SK-N-SH (cell line): ENCODE results near the gene DVL3. TPM values are rescaled to one million over a fixed set of nuclear protein-coding genes. Genes with fewer than 3 reads are reported as not detected.

Experiments
- CTCF ChIA-PET: fragments of 300-600, 350-600 bp; formaldehyde crosslinking; extraction: SDS; loops from one replicate; lab custom pipeline; 2021; lab: Yijun Ruan, JAX
- POLR2A ChIA-PET: fragments of 350-600 bp; sonication (Branson Sonifier 250); formaldehyde crosslinking; extraction: SDS; loops from one replicate; lab custom pipeline; 2020; ENCODE audit warnings: antibody characterized with exemption, inconsistent platforms; lab: Yijun Ruan, JAX
- DNase-seq: peaks from one replicate; pipeline ENCODE4 v3.0.0; 2012
- H2AFZ ChIP-seq: fragments of 200-600 bp; sonication (generic); 2 replicates; pipeline ENCODE4 v1.8.1; 2016; ENCODE audit warnings: antibody characterized with exemption, mild to moderate bottlenecking, low read depth
- H3F3A ChIP-seq: fragments of 200-600 bp; sonication (generic); replicated peaks from 2 replicates; pipeline ENCODE3; 2016; ENCODE audit warnings: antibody characterized with exemption, mild to moderate bottlenecking; ENCODE audit not compliant: insufficient read depth
- H3K27ac ChIP-seq, 2 experiments: fragments of 200-500 bp in 1 of 2; fragments of 200-600 bp in 1 of 2; sonication (Bioruptor generic) in 1 of 2; sonication (generic), shearing (Covaris generic) in 1 of 2; 2 replicates each; pipeline versions ENCODE4 v1.5.1 to v1.6.1; 2014 to 2016; ENCODE audit warnings: low read depth in 2 of 2, inconsistent platforms in 1 of 2, low read length in 1 of 2, mild to moderate bottlenecking in 1 of 2, mixed read lengths in 1 of 2
- H3K27me3 ChIP-seq: fragments of 200-600 bp; sonication (generic), shearing (Covaris generic); 2 replicates; pipeline ENCODE4 v1.6.1; 2016; ENCODE audit warnings: mixed run types; ENCODE audit not compliant: insufficient read depth
- H3K36me3 ChIP-seq, 2 experiments: fragments of 200-500 bp in 1 of 2; fragments of 200-600 bp in 1 of 2; sonication (Bioruptor generic) in 1 of 2; sonication (generic) in 1 of 2; replicated peaks in 1 of 2; 2 replicates each; pipeline versions ENCODE3 to v1.5.1; 2014 to 2016; ENCODE audit warnings: low read length in 1 of 2, mild to moderate bottlenecking in 1 of 2; ENCODE audit not compliant: insufficient read depth in 2 of 2, control insufficient read depth in 1 of 2
- H3K4me1 ChIP-seq, 2 experiments: fragments of 200-500 bp in 1 of 2; fragments of 200-600 bp in 1 of 2; sonication (Bioruptor generic) in 1 of 2; sonication (generic), shearing (Covaris generic) in 1 of 2; 2 replicates each; pipeline versions ENCODE4 v1.5.1 to v1.6.1; 2014 to 2016; ENCODE audit warnings: low read depth in 1 of 2, low read length in 1 of 2, mixed run types in 1 of 2; ENCODE audit not compliant: insufficient read depth in 2 of 2, control insufficient read depth in 1 of 2
- H3K4me2 ChIP-seq: fragments of 200-600 bp; sonication (generic), shearing (Covaris generic); 2 replicates; pipeline ENCODE4 v1.6.1; 2017; ENCODE audit warnings: mixed run types
- H3K4me3 ChIP-seq, 2 experiments: fragments of 200-500 bp in 1 of 2; fragments of 200-600 bp in 1 of 2; sonication (Bioruptor generic) in 1 of 2; sonication (generic), shearing (Covaris generic) in 1 of 2; 2 replicates each; pipeline versions ENCODE4 v1.5.1 to v1.8.1; 2014 to 2016; ENCODE audit warnings: low read depth in 2 of 2, inconsistent platforms in 1 of 2, low read length in 1 of 2, mild to moderate bottlenecking in 1 of 2, mixed read lengths in 1 of 2, moderate library complexity in 1 of 2
- H3K79me2 ChIP-seq: fragments of 200-600 bp; sonication (generic); 2 replicates; pipeline ENCODE4 v1.8.1; 2017; ENCODE audit warnings: mild to moderate bottlenecking; ENCODE audit not compliant: insufficient read depth
- H3K9ac ChIP-seq: fragments of 200-600 bp; sonication (generic); 2 replicates; pipeline ENCODE4 v1.6.1; 2017; ENCODE audit warnings: mixed run types
- H3K9me2 ChIP-seq: fragments of 200-600 bp; sonication (generic); 2 replicates; pipeline ENCODE4 v1.6.1; 2017; ENCODE audit warnings: mixed run types
- H3K9me3 ChIP-seq: fragments of 200-600 bp; sonication (generic); 2 replicates; pipeline ENCODE4 v1.6.1; 2017; ENCODE audit warnings: mixed run types, mild to moderate bottlenecking, moderate library complexity
- H4K20me1 ChIP-seq: fragments of 200-600 bp; sonication (generic); 2 replicates; pipeline ENCODE4 v1.6.1; 2017; ENCODE audit warnings: mild to moderate bottlenecking, mixed run types; ENCODE audit not compliant: insufficient read depth
- CHD2 ChIP-seq: fragments of 150-350 bp; IDR thresholded peaks from 2 replicates; pipeline ENCODE4 v1.6.1; 2018; ENCODE audit warnings: low read length; ENCODE audit not compliant: partially characterized antibody
- ELF1 ChIP-seq: IDR thresholded peaks from 2 replicates; pipeline ENCODE4 v1.4.0; 2012
- EP300 ChIP-seq, 2 experiments: IDR thresholded peaks; 2 replicates each; pipeline versions ENCODE4 v1.4.0 to v1.6.1; 2012; ENCODE audit warnings: borderline replicate concordance in 1 of 2, low read depth in 1 of 2, low read length in 1 of 2
- FOSL2 ChIP-seq: IDR thresholded peaks from 2 replicates; pipeline ENCODE4 v1.4.0; 2012; ENCODE audit warnings: low read depth, mild to moderate bottlenecking, moderate library complexity, borderline replicate concordance
- FOXM1 ChIP-seq: IDR thresholded peaks from 2 replicates; pipeline ENCODE4 v1.4.0; 2012; ENCODE audit warnings: low read depth, mild to moderate bottlenecking
- GATA2 ChIP-seq: sonication (generic); formaldehyde crosslinking; IDR thresholded peaks from 2 replicates; pipeline ENCODE4 v1.5.0; 2020; ENCODE audit warnings: mild to moderate bottlenecking, missing genetic modification reagents
- JUND ChIP-seq: IDR thresholded peaks from 2 replicates; pipeline ENCODE4 v1.4.0; 2012
- NFIC ChIP-seq: IDR thresholded peaks from 2 replicates; pipeline ENCODE4 v1.4.0; 2012; ENCODE audit warnings: borderline replicate concordance
- PBX3 ChIP-seq: IDR thresholded peaks from 2 replicates; pipeline ENCODE4; 2012
- POLR2AphosphoS5 ChIP-seq: IDR thresholded peaks from 2 replicates; pipeline ENCODE4 v1.6.1; 2012; ENCODE audit warnings: low read depth, low read length
- RAD21 ChIP-seq: IDR thresholded peaks from 2 replicates; pipeline ENCODE4 v1.6.1; 2012; ENCODE audit warnings: mild to moderate bottlenecking, low read length
- RFX5 ChIP-seq: IDR thresholded peaks from 2 replicates; pipeline ENCODE4 v1.6.1; 2012; ENCODE audit warnings: mild to moderate bottlenecking, improper control_type of control experiment, low read length
- RXRA ChIP-seq: IDR thresholded peaks from 2 replicates; pipeline ENCODE4 v1.4.0; 2012; ENCODE audit warnings: low read depth, mild to moderate bottlenecking, borderline replicate concordance
- TEAD4 ChIP-seq: IDR thresholded peaks from 2 replicates; pipeline ENCODE4 v1.4.0; 2012; ENCODE audit warnings: mild to moderate bottlenecking, borderline replicate concordance; ENCODE audit not compliant: insufficient read depth
- WGBS: methylation state at CpG from one replicate; pipeline ENCODE4 v1.1.6; 2017; ENCODE audit warnings: low lambda C conversion rate; 5-methylcytosine and 5-hydroxymethylcytosine counted together
- polyA plus RNA-seq, 3 experiments: library from polyadenylated mRNA; depleted of rRNA; stranded (reverse); fragments of >200 nt; gene quantifications; 2 replicates each; pipeline ENCODE4 v1.2.3, GENCODE V29; 2012
- TF ChIP-seq, protein P1 (sequence below): IDR thresholded peaks from 2 replicates; pipeline ENCODE4 v1.4.0; 2012; ENCODE audit warnings: low read depth, borderline replicate concordance
- TF ChIP-seq, protein P2 (sequence below): IDR thresholded peaks from 2 replicates; pipeline ENCODE4 v1.4.0; 2012; ENCODE audit warnings: low read depth, borderline replicate concordance
- TF ChIP-seq, protein P3 (sequence below): fragments of 150-350 bp; IDR thresholded peaks from 2 replicates; pipeline ENCODE4 v1.6.1; 2017; ENCODE audit warnings: antibody characterized with exemption, low read length, low read depth, borderline replicate concordance

The DVL3 gene
- polyA plus RNA-seq, 1 of the 3 experiments (the other 2 are of a cell fraction): 29.6 TPM

DNA sequence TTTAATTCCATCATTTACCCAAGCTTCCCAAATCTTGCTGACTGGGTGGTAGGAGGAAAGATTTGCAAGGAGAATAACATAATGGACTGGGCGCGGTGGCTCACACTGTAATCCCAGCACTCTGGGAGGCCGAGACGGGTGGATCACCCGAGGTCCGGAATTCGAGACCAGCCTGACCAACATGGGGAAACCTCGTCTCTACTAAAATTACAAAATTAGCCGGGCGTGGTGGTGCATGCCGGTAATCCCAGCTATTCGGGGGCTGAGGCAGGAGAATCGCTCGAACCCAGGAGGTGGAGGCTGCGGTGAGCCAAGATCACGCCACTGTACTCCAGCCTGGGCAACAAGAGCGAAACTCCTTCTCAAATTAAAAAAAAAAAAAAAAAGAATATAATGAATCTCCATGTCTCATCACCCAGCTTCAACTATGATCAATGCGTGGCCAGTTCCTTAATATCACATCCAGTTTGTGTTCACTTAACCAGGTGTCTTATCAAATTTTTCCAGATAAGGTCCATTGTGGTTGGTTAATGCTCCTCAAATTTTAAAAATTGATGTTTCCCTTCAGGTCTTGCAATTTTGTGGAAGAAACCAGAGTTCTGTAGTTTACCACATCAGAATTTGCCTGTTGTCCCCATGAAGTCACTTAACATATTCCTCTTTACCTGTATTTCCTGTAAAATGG lies 29.5 kb downstream of the DVL3 start:
- Histone ChIP-seq H3K36me3 (peaks cover 43 to 63% of the 10 kb centered on the region in 2 experiments), H3K9me3 (no peaks in the 10 kb centered on the region), H3F3A (peaks cover 36% of the 10 kb centered on the region), H3K27me3 (no peaks in the 10 kb centered on the region), H4K20me1 (peaks cover 20% of the 10 kb centered on the region; the same call in 1 of the 2 replicates), H3K9me2 (no peaks in the 10 kb centered on the region), H3K4me1 (peaks cover 12 to 20% of the 10 kb centered on the region in 2 experiments), H3K4me2 (no peak overlapping the region), H3K9ac (no peak overlapping the region; the same call in 1 of the 2 replicates), H2AFZ (no peak overlapping the region), H3K4me3 (no peak overlapping the region), H3K27ac (peak overlapping the region; percentile 84 to 96), H3K79me2 (peaks cover 46% of the 10 kb centered on the region)
- ChIA-PET POLR2A (interaction anchor here (1.1 kb wide), 1 partner anchor 62 kb away, joined by 4 read pairs; no protein-coding TSS in a partner anchor), CTCF (interaction anchor here (1.1 to 3.2 kb wide), 4 partner anchors 8 to 71 kb away, joined by 3 to 13 read pairs (median 6); partner anchors contain the start of genes AP2M1 and EEF1AKMT4)
- 94% methylated on average over 17 of the region's 18 CpGs for WGBS
- no peak for DNase-seq
- TF ChIP-seq FOSL2: no peak
- TF ChIP-seq CHD2: no peak
- TF ChIP-seq POLR2AphosphoS5: no peak
- no peak for TF ChIP-seq RAD21
- no peak for TF ChIP-seq NFIC
- TF ChIP-seq FOXM1: no peak
- TF ChIP-seq, protein P1, sequence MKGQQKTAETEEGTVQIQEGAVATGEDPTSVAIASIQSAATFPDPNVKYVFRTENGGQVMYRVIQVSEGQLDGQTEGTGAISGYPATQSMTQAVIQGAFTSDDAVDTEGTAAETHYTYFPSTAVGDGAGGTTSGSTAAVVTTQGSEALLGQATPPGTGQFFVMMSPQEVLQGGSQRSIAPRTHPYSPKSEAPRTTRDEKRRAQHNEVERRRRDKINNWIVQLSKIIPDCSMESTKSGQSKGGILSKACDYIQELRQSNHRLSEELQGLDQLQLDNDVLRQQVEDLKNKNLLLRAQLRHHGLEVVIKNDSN: no peak
- no peak for TF ChIP-seq RFX5

DNA sequence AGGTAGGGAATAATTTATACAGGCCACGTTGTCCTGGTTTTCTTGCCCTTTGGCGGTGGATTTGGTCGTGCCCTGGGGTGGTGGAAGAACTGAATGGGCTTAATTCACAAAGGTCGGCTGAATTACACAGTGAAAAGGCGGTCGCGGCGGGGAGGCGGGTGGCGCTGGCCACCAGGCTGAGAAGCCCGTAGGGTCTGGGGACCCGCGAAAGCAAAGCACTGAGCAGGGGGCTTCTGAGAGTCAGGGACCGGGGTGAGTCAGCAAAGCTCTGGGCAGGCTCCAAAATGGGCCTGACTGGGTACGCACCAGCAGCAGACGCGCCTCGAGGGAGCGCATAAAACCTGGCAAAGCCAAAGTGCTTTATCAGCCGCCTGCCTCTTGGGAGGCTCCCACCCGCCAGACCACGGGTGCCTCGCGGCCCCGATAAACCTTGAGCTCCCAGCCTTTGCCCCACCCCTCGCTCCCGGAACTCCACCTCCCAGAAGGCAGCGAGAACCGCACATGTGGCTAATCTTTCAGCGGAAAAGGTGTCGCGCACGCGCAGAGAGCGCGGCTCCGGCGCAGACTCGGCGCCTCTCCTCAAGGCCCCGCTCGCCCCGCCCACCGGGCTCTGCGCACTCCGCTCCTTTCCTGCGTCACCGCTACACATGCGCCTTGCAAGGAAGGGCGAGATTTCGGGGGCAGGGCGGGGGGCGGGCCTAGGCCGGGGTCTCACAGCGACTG lies 30.4 kb downstream of the DVL3 start:
- 5% methylated on average over 13 of the region's 55 CpGs for WGBS
- peak overlapping the region; percentile 84 to 96 for H3K27ac ChIP-seq
- ChIA-PET CTCF (interaction anchor here (1.0 to 3.2 kb wide), 6 partner anchors 8 to 140 kb away, joined by 3 to 13 read pairs (median 4); partner anchors contain the start of genes AP2M1 and EEF1AKMT4), POLR2A (interaction anchor here (0.9 to 1.4 kb wide), 4 partner anchors 9 to 61 kb away, joined by 4 to 6 read pairs (median 6); partner anchors contain the start of gene AP2M1)
- H3F3A ChIP-seq: peaks cover 33% of the 10 kb centered on the region
- H4K20me1 ChIP-seq: peaks cover 19% of the 10 kb centered on the region; the same call in 1 of the 2 replicates
- no peaks in the 10 kb centered on the region for H3K9me2 ChIP-seq
- no peaks in the 10 kb centered on the region for H3K27me3 ChIP-seq
- H3K9ac ChIP-seq: peak overlapping the region; percentile 81; the same call in 1 of the 2 replicates
- H2AFZ ChIP-seq: 0 out of 2 replicates have a peak overlapping the region, but pooled peaks have one; percentile 50
- peaks cover 43 to 64% of the 10 kb centered on the region in 2 experiments for H3K36me3 ChIP-seq
- no peaks in the 10 kb centered on the region for H3K9me3 ChIP-seq
- DNase-seq: peak; percentile 97
- H3K79me2 ChIP-seq: peaks cover 46% of the 10 kb centered on the region
- peaks cover 6 to 20% of the 10 kb centered on the region in 2 experiments; a peak in 3 of 4 replicates for H3K4me1 ChIP-seq
- peak overlapping the region; percentile 98; the same call in 1 of the 2 replicates for H3K4me2 ChIP-seq
- H3K4me3 ChIP-seq: peak overlapping the region; percentile 99 to 100
- TF ChIP-seq, protein P1: peak; percentile 75; the same call in 1 of the 2 replicates
- TF ChIP-seq RXRA (no peak), JUND (0 out of 2 replicates have a peak, but pooled peaks have one; percentile 39), TEAD4 (no peak), RFX5 (no peak), FOSL2 (no peak), POLR2AphosphoS5 (peak; percentile 85), GATA2 (CRISPR knock-in tag) (no peak), RAD21 (0 out of 2 replicates have a peak, but pooled peaks have one; percentile 32), ELF1 (no peak; the same call in none of the 2 replicates), PBX3 (peak; percentile 41), EP300 (IDR thresholded peaks at IDR 0.05; ENCODE audit: borderline replicate concordance in 1 of 2, low read depth in 1 of 2, low read length in 1 of 2) (peak in 1 of 2 experiments; percentile 8; a peak in 1 of 4 replicates)
- TF ChIP-seq, protein P2, sequence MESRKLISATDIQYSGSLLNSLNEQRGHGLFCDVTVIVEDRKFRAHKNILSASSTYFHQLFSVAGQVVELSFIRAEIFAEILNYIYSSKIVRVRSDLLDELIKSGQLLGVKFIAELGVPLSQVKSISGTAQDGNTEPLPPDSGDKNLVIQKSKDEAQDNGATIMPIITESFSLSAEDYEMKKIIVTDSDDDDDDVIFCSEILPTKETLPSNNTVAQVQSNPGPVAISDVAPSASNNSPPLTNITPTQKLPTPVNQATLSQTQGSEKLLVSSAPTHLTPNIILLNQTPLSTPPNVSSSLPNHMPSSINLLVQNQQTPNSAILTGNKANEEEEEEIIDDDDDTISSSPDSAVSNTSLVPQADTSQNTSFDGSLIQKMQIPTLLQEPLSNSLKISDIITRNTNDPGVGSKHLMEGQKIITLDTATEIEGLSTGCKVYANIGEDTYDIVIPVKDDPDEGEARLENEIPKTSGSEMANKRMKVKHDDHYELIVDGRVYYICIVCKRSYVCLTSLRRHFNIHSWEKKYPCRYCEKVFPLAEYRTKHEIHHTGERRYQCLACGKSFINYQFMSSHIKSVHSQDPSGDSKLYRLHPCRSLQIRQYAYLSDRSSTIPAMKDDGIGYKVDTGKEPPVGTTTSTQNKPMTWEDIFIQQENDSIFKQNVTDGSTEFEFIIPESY: 0 out of 2 replicates have a peak, but pooled peaks have one; percentile 33
- TF ChIP-seq, protein P3, sequence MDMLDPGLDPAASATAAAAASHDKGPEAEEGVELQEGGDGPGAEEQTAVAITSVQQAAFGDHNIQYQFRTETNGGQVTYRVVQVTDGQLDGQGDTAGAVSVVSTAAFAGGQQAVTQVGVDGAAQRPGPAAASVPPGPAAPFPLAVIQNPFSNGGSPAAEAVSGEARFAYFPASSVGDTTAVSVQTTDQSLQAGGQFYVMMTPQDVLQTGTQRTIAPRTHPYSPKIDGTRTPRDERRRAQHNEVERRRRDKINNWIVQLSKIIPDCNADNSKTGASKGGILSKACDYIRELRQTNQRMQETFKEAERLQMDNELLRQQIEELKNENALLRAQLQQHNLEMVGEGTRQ: 0 out of 2 replicates have a peak, but pooled peaks have one; percentile 3
